ENCODE results near the gene CDH4. TPM values are rescaled to one million over a fixed set of nuclear protein-coding genes. Genes with fewer than 3 reads are reported as not detected.

CDH4 gene
- total RNA-seq, 1 donor from 2014 or later: 9.2 TPM

DNA sequence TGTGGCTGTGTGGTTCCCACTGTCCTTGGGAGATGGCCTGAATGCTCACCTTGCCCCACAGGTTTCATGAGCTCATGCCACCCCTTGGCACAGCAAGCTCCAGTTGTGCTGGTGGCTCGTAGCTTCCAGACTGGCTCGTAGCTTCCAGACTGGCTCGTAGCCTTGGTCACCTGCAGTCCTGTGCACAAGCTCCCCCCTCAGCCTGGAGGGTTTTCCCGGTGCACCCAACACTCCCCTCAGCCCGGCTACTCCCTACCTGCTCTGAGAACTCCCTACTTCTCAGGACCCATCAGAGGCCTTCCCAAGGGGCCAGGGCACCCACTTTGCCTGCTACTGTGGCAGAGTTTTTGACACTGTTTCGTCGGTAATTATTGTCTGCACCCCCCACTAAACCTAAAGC is 528.0 kb downstream of the CDH4 start:
- DNase-seq (ENCODE audit: extremely low read depth, low read depth, low spot score): no peak

DNA sequence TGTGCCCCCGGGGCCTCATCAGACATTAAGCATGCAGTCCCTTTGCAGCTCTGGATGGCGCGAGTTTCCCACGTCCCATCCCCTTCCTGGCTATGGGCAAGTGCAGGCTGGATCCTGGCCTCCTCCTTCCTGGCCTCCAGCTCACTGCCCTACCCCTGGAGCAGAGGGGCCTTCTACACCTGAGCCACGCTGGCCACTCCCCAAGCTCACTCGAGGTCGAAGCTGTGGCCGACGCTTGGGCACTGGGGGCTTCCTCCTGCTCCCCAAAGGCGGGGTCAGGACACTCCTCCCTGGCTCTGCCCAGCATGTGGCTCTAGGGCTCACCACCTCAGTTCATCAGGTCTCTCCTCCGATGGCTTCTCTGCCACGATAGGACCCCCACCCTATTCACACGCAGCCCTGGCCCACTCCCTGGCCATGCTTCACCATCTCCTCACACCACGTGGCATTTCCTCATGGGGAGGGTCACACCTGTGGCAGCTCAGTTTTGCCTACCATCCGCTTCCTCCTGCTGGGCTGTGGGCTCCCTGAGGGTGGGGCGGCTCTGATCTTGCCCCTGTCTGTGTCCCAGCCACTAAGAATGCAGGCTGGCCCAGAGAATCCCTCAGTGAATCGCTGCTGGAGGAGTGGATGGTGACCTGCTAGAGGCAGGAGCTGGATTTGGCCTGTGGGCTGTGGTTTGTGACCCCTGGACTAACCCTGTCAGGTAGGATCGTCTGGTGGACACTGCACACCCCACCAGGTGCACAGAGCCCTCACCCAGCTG is 532.9 kb downstream of the CDH4 start:
- no peak for DNase-seq (ENCODE audit: extremely low read depth, low read depth, low spot score)

DNA sequence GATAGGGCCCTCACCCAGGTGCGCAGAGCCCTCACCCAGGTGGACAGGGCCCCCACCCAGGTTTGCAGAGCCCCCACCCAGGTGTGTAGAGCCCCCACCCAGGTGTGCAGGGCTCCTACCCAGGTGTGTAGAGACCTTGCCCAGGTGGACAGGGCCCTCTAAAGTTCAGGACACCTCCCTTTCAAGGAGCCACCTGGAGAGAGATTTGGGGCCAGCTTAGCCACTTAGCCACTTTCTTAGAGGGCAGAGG is 533.4 kb downstream of the CDH4 start:
- no peak for DNase-seq (ENCODE audit: extremely low read depth, low read depth, low spot score)

DNA sequence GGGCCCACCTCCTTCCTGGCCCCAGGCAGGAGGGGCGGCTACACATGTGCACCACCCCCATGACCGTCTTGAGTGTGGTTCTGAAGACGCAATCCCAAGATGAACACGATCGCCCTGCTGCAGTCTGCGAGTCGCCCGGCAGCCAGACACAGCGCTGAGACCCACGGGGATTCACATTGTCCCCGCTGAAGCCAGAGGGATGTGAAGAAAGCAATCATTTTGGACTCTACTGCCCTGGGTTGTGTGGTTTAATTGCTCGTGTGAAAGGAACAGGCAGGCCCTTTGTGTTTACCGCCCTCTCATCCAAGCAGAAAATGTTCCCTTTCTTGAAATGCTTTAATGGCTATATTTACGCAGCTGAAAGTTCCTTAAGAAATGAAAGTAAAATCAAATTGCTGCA is 534.2 kb downstream of the CDH4 start:
- DNase-seq (ENCODE audit: extremely low read depth, low read depth, low spot score): no peak

DNA sequence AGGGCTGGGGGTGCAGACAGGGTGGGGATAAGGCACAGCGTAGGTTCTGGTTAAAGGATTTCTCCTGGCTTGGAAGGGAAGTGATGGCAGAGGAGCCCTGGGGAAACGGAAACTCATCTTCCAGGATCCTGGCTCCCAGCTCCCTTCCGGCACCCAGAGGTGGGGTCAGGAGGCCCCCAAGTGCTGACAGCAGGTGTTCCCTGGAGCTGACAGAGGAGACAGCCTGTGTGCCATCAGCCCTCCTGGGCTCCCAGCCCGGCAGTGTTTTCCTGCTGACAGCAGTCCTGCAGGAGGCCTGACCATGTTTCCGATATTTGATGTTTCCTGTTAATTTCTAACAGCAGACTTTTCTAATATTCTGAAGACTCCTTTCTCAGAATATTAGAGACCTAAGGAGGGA is 536.3 kb downstream of the CDH4 start:
- no peak for DNase-seq (ENCODE audit: extremely low read depth, low read depth, low spot score)

DNA sequence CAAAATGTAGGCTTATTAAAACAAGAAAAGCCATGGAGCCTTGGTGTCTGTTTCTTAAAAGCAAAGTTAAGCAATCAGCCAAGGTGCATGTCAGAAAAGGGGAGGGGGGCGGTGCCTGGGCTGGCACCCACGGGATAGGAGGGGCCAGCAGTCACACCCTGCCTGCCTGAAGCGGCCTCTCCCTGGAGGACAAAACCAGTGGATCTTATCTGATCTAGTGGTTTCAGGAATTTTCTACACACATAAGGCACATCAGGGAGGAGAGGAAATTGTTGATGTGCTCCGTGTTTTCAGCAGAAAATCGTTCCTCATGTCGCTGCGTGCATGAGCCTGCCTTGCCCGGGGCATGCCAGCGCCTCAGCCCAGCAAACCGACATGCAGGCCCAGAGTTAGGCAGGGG is 537.3 kb downstream of the CDH4 start:
- no peak for DNase-seq (ENCODE audit: extremely low read depth, low read depth, low spot score)

DNA sequence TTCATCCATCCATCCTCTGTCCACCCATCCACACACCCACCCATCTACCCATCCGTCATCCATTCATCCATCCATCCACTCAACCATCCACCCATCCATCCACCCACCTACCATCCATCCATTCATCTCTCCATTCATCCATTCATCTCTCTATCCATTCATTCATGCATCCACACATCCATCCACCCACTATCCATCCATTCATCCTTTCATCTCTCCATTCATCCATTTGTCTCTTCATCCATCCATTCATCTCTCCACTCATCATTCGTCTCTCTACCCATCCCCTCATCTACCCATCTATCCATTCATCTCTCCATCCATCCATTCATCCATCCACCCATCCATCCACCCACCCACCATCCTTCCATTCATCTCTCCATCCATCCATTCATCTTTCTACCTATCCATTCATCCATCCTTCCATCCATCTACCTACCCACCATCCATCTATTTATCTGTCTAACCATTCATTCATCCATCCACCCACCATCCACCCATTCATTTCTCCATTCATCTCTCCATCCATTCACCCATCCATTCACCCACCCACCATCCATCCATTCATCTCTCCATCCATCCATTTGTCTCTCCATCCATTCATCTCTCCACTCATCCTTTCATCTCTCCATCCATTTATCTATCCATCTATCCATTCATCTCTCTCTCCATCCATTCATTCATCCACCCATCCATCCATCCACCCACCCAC is 538.2 kb downstream of the CDH4 start:
- no peak for DNase-seq (ENCODE audit: extremely low read depth, low read depth, low spot score)

DNA sequence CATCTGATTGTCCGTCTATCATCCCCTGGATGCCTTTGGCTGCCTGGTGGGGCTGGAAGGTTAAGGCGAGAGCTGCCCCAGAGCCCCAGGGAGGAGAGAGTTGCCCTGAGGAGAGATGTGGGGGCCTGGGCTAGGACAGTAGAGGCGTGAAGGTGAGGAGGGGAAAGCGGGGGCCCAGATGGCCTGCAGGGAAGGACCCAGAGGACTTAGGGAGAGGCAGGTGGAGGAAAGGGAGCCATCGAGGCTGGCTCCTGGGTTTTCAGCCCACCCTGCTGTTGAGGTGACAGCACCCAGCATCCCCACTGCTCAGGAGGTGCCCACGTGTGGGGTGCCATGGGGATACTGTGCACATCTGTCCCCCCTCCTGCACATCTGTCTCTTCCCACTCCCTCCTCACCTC is 539.9 kb downstream of the CDH4 start:
- DNase-seq (ENCODE audit: extremely low read depth, low read depth, low spot score): no peak

DNA sequence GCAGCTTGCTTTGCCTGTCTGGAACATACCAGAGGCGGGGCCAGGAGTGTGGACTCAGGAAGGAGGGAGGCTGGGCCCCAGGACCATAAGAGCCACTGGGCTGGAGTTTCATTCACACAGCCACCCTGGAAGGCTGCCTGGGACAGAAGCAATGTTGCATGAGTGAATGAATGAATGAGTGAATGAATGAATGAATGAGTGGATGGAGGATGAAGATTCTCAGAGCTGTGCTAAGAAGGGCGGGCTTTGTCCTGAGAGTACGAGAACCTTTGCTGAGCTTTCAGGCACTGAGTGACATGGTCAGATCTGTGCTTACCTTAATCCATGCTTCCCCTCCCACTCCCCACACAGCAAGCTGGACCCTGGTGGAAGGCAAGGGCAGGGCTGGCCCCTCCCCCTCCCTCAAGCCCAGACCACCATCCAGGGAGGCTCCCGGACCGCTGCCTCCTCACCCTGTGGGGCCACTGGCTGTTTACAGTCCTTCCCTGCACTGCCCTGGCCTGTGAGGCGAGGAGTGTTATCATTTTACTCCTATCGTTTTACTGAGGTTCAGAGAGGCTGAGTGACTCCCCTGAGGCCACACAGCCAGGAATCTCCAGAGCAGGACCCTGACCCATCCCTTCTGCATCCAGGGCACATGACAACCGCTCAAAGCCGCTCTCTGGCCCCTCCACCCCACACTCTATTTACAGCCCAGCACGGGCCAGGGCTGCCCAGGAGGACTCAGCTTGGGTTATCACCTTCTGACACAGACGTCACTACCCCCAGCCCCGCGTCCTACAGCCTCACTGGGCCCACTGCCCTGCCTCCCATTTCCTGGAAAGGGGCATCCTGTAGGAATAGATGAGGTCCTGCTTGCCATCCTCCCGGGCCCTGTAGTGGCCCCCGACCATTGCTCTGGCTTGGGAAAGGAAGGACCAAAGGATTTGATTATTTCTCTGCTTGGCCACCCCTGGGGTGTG is 543.9 kb downstream of the CDH4 start:
- no peak for DNase-seq (ENCODE audit: extremely low read depth, low read depth, low spot score)

DNA sequence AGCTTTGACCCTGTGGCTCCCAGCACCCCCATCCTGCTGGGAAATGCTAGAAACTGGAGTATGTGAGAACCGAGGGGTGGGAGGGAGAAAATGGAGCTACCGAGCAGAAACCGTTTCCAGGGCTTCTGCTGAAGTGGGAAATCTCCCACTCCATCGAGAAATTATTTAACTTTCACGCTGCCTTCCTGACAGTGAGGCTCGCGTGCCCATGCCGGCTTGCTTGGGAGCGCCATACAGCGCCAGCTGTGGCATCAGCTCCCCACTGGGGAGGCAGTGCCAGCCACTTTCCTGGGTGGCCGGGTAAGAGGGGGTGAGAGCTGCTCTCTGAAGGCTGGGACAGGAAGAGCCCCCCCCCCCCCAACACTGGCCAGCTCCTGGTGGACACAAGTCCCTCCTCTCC is 544.7 kb downstream of the CDH4 start:
- no peak for DNase-seq (ENCODE audit: extremely low read depth, low read depth, low spot score)

DNA sequence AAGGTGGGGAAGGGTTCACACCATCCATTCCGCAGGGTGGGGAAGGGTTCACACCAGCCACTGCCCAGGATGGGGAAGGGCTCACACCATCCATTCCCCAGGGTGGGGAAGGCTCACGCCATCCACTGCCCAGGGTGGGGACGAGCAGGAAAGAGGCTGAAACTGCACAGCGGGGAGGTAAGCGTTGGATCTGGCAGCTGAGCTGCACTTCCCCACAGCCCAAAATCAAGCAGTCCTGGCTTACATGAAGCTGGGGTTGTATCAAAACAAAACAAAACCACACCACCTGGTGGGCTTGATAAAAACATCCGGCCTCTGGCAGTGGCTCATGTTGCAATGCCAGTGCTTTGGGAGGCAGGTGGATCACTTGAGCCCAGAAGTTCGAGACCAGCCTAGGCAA is 545.1 kb downstream of the CDH4 start:
- no peak for DNase-seq (ENCODE audit: extremely low read depth, low read depth, low spot score)

DNA sequence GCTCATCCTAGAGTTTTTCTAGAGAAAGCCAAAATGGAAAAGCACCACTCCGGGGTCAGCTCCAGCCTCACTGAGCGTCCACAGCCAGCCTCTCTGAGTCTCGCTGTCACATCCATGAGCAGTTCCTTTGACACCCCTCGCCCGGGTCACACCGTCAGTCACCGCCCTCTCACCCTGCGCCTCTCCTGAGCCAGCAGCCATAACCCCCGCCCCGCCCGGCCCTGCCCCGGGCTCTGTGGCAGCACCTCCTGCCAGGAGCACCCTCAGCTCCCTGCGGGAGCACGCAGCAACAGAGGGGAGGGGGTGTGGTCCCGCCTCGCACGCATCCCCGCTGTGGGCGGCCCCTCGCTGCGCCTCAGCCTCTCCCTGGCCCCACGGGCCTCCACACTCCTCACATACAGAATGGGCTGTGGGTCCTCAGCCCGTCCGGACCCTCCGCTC is 545.9 kb downstream of the CDH4 start:
- no peak for DNase-seq (ENCODE audit: extremely low read depth, low read depth, low spot score)

DNA sequence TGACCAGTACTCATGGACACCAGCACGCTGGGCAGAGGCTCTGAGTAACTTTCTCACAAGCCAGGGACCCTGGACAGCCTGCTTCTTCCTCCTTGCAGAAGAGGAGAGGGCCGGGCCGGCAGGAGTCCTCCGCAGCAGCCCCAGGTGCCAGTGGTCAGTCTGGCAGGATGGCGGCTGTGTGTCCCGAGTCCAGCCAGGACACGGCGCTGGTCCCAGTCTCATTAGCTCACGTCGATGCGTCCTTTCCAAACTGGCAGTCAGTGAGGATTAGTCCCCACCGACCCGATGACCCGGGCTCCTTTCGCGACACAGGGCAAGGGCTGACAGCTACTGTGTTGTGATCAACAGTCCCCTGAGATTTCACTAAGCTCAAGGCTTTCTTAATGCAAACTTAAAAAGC is 546.6 kb downstream of the CDH4 start:
- no peak for DNase-seq (ENCODE audit: extremely low read depth, low read depth, low spot score)

DNA sequence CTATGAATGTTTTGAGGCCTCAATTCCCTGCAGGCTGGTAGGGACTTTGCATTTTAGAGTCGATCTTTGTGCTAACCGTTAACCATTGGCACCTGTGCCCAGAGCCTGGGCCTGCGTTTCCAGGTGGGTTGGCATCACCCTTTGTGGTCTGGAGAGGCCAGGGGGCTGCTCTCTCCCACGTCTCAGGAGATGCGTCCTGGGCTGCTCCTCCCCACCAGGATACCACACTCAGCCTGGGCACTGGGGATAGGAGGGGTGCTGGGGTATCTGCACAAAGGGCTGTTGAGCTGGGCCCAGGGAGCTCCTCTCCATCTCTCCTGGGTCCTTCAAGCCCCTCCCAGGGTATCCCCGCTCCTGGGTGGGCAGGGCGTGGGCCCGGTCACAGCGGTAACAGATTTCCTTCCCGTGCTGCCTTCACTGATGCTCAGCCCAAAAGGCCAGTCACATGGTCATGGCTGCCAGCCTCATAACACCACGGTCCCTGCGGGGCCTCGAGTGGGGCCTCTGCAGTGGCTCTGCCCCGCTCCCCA is 547.4 kb downstream of the CDH4 start:
- DNase-seq (ENCODE audit: extremely low read depth, low read depth, low spot score): no peak

DNA sequence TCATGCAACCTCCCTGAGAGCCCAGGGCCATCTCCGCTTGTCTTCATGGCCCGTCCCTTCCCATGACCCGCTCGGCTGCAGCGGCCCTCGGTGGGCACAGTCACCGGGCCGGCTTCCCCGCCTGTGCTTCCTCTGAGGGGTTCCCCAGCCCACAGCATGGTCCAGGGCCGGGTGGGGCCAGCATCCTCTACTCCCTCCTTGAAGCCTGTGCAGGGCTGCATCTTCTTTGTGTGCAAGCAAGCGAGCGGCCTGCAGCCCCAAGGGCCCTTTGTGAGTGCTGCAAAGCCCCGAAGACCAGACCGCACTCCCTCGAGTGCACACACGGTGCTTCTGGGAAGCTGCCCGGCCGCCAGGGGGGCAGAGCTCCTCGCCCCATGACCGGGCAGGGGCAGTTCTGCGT is 547.9 kb downstream of the CDH4 start:
- DNase-seq (ENCODE audit: extremely low read depth, low read depth, low spot score): no peak

DNA sequence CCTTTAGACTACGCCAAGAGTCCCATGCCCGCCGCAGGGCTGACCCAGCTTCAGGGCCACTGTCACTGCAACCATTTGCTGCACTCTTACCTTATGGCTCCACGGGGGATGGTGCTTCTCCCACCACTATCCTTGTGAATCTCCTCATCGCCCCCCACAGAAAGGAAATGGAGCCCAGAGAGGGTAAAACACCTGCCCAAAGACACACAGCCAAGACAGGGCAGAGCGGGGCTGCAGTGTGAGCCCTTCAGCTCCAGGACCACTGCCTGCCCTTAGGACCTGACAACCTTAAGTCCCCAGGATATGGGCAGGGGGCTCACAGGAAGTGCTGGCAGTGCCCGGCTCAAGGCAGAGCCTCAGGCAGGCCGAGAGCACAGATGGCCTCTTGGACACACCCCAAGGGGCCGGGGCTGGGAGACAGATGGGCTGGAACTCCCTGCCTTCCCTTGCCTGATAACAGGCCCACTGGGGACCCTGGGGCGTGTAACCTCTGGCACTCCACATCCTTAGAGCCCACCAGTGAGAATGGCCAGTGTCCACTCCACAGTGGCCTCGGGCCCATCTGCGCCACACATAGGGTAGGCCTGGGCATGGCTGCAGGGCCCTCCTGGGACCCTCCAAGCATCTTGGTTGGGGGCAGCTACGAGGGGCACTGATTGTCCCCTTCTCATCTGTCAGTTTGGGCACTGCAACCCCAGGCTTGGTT is 548.5 kb downstream of the CDH4 start:
- DNase-seq (ENCODE audit: extremely low read depth, low read depth, low spot score): no peak

DNA sequence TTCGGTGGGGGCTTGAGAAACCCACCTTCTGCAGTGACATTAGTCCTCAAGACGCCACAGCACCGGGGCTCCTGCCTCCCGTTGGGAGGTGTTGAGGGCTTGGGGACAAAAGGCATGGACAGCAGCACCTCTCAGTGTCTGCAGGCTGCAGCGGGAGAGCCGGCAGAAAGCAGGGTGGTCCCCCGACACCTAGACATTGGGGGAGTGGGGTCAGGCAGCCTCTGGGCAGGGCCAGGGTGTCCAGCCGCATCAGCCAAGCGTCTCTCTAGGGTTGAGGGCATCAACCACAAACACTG is 549.0 kb downstream of the CDH4 start:
- DNase-seq (ENCODE audit: extremely low read depth, low read depth, low spot score): no peak

DNA sequence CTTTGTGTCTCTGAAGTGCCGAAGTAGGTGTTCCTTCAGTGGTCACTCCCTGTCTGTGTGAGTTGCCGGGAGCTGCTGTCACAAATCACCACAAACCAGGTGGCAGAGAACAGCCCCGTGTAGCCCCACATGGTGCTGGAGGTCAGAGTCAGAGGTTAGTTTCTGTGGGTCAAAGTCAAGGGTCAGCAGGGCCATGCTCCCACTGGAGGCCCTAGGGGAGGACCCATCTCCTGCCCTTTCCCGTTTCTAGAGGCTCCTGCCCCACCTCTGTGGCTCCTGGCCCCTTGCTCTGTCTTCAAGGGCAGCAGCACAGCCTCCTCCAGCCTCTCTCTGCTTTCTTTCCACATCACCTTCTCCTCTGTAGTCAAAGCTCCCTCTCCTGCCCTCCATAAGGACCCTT is 549.4 kb downstream of the CDH4 start:
- no peak for DNase-seq (ENCODE audit: extremely low read depth, low read depth, low spot score)

DNA sequence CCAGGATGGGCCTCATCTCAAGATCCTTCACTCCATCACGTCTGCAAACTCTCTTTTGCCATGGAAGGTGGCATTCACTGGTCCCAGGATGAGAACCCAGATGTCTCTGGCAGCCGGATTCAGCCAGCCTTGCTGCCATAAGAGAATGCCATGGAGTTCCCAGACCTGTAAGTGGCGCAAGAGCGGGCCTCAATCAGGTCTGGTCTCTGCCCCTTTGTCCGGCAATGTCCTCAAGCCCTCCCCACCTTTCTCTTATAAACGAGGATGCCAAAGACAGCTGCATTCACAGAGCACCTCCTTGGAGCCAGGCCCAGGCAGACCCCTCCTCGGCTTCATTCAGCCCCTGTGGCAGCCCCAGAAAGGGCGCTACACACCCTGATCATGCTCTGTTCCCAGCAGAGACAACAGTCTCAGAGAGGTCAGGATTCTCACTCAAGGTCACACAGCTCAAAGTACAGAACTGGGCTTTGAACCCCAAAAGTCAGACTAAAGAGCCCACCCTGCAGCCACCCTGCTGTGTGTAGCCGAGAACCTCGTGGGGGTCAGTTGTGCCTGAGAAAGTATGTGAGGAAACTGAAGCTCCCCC is 549.9 kb downstream of the CDH4 start:
- no peak for DNase-seq (ENCODE audit: extremely low read depth, low read depth, low spot score)

DNA sequence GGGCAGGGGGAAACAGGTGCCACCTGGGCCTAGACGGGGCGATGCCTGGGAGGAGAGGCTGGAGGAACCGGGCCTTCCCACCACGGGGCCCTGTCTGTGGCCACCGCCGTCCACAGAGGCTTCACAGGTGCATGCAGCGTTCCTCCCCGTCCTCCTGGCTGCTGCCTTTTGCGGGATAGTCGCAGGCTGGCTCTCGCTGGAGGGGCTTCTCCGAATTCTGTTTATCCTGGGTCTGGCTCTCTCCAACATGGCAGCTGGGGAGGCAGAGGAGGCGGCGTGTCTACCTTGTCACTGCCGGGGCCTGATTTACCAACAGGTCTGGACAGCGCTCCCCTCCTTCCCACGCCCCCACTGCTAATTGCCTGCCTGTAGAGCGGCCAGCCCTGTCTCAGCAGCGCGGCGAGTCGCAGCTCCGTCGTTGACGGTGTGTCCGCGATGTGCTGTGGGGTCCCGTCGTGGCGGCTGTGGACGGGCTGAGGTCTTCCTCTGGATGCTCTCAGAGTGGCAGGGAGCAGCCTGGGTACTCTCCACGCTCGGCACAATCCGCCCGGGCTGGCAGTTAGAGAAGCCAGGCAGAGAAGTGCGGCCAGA is 550.8 kb downstream of the CDH4 start:
- no peak for DNase-seq (ENCODE audit: extremely low read depth, low read depth, low spot score)

Data from glomerular endothelial cell (primary cell).